Effector memory CD4-positive, alpha-beta T cell (primary cell): ENCODE results near the gene CCR3.
A peak's percentile ranks its signal among the peaks of the same experiment; 100 is the strongest.

Experiments
- DNase-seq, 3 donors: peaks; one replicate each; pipeline ENCODE4 v3.0.0-alpha.2; 2020
- H3K27ac ChIP-seq: 2 replicates; pipeline ENCODE4 v1.7.0; 2013; ENCODE audit warnings: mild to moderate bottlenecking, low read length, moderate library complexity; ENCODE audit not compliant: insufficient read depth, poor library complexity, severe bottlenecking
- H3K27me3 ChIP-seq: replicated peaks from 2 replicates; pipeline ENCODE4 v1.7.0; 2013; ENCODE audit warnings: mild to moderate bottlenecking, low read length; ENCODE audit not compliant: insufficient read depth, control insufficient read depth, poor library complexity, severe bottlenecking
- H3K36me3 ChIP-seq: 2 replicates; pipeline ENCODE4 v1.7.0; 2013; ENCODE audit warnings: mild to moderate bottlenecking, low read length, moderate library complexity; ENCODE audit not compliant: control insufficient read depth, insufficient read depth
- H3K4me1 ChIP-seq: 2 replicates; pipeline ENCODE4 v1.7.0; 2013; ENCODE audit warnings: low read length, mild to moderate bottlenecking; ENCODE audit not compliant: control insufficient read depth, insufficient read depth, poor library complexity, severe bottlenecking
- H3K4me3 ChIP-seq: 2 replicates; pipeline ENCODE4 v1.7.0; 2013; ENCODE audit warnings: low read length, low read depth, mild to moderate bottlenecking; ENCODE audit not compliant: insufficient read depth, poor library complexity, severe bottlenecking
- H3K9me3 ChIP-seq: 2 replicates; pipeline ENCODE4 v1.7.0; 2013; ENCODE audit warnings: mild to moderate bottlenecking, low read length, moderate library complexity; ENCODE audit not compliant: control insufficient read depth

The CCR3 gene

DNA sequence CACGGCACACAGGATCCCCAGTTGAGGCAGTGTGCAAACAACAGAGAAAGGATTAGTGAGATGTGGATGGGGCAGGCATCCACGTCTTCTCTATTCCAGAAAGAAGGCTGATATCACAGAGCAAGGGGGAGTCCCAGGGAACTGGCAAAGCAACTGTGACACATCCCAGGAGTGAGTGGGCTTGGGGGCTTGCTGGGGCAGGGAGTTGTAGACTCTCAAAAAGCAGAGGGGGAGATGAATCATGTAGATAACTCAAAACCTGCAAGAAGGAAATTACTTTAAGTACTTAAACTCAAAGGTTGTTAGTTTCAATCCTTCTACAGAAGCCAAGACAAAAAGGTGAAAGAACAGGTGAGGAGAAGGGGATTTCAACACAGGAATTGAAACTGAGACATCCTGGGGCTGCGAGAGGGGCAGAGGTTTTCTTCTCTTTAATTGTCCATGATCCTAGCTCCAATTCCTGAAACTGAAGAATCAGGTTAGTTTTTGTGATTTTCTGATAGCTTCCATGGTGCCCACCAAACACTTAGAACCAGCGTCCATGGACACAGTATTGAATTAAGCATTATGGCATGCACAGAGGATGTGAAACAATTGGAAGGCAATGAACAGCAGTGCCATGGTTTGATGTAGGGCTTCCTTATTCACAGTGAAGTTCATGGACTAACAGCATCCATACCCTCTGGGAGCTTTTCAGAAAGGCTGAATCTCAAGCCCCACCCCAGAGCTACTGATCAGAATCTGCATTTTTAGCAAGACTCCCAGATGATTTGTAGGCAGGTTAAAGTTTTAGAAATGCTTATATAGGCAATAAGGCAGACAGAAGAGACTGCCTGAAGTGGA, 52.0 kb downstream of the CCR3 start:
- DNase-seq, result no peak
- Histone ChIP-seq H3K4me1 (peaks cover 37% of the 10 kb centered on the region), H3K9me3 (no peaks in the 10 kb centered on the region), H3K27ac (peak overlapping the region; percentile 35), H3K4me3 (no peak overlapping the region), H3K27me3 (no peaks in the 10 kb centered on the region), H3K36me3 (no peaks in the 10 kb centered on the region)

DNA sequence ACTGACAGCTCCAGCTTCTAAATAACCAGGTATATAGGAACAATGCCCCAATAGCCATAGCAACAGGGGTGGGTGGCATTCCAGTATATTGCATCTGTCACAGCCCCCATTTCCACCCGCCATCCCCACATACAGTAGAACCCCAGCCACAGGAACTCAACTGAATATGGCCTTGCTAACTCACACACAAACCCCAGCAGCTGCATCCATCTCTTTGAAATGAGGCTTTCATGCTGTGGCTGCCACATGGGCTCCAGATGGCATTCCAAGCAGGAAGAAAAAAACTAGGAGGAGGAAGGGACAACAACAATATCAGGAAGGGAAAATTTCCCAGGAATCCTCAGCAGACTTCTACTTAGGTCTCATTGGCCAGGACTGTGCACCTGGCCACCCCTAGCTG, 54.6 kb downstream of the CCR3 start:
- no peaks in the 10 kb centered on the region for H3K27me3 ChIP-seq
- H3K4me1 ChIP-seq, result peaks cover 47% of the 10 kb centered on the region
- H3K27ac ChIP-seq, result no peak overlapping the region
- H3K4me3 ChIP-seq, result no peak overlapping the region
- DNase-seq, result no peak
- H3K36me3 ChIP-seq, result no peaks in the 10 kb centered on the region
- H3K9me3 ChIP-seq, result no peaks in the 10 kb centered on the region

DNA sequence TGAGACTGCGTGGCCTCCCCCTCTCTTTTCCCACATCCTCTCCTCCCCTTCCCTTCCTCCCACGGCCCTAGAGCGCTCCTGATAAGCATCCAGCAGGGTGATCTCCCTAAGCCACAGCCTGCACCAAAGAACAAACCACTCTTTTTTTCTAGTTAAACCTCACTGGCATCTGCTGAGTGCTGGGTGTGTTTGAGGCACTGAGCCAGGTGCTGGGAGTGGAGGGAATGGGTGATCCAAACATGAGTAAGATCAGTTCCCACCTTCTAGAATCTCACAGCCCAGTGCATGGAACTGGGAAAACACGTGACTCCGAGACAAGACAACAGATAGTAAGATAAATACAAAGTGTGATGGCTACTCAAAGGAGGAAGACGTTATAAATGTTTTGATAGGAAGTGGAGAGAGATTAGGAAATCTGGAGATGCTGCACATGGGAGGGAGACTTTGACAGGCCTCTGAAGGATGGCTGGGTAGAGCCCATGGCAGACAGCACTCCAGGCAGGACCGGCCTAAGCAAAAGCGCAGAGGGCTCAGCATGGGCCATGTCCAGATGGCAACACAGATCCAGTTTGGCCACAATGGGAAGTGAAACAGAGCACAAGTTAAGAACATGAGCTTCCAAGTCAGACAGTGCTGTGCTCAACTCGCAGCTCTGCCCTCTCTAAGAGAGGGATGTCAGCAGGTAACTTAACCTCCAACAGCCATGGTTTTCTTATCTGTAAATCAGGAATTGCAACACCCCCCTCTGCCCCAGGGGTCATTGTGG, 55.6 kb downstream of the CCR3 start:
- Histone ChIP-seq H3K27me3 (no peaks in the 10 kb centered on the region), H3K4me1 (peaks cover 47% of the 10 kb centered on the region), H3K36me3 (no peaks in the 10 kb centered on the region), H3K27ac (no peak overlapping the region), H3K4me3 (no peak overlapping the region), H3K9me3 (no peaks in the 10 kb centered on the region)
- no peak for DNase-seq

DNA sequence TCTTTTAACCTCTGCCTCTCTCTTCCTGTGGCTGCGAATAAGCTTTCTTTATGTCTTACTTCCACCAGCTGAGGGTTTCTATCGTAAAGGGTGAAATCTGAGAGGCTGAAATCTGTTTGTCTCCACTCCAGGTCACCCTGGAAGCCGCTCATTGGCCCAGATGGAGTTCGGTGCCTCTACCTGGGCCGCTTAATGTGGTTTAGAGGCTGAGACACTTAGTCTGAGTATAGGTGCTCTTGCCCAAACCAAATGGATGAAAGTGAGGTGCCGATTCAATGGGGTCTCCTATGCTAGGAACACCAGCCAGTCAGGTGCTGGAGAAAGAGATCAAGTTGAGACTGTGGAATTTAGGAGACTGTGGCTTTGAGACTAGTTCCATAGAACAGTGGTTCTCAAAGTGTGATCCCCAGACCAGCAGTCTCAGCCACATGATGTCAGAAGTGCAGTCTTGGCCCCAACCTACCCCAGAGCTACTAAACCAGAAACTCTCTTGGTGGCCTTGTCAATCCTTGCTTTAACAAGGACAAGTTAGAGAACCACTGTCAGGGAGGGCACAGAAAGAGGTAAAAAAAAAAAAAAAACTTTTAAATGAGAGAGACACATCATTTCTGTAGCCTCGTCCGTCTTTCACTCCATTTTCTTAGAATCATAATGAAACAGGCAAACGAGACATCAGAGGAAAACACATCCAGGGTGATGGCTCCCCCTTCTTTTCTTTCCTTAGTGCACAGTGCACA, 56.8 kb downstream of the CCR3 start:
- no peaks in the 10 kb centered on the region for H3K9me3 ChIP-seq
- H3K27me3 ChIP-seq, result no peaks in the 10 kb centered on the region
- H3K36me3 ChIP-seq, result no peaks in the 10 kb centered on the region
- peaks cover 37% of the 10 kb centered on the region for H3K4me1 ChIP-seq
- H3K27ac ChIP-seq, result peak overlapping the region; percentile 58
- DNase-seq, result no peak
- H3K4me3 ChIP-seq, result no peak overlapping the region

DNA sequence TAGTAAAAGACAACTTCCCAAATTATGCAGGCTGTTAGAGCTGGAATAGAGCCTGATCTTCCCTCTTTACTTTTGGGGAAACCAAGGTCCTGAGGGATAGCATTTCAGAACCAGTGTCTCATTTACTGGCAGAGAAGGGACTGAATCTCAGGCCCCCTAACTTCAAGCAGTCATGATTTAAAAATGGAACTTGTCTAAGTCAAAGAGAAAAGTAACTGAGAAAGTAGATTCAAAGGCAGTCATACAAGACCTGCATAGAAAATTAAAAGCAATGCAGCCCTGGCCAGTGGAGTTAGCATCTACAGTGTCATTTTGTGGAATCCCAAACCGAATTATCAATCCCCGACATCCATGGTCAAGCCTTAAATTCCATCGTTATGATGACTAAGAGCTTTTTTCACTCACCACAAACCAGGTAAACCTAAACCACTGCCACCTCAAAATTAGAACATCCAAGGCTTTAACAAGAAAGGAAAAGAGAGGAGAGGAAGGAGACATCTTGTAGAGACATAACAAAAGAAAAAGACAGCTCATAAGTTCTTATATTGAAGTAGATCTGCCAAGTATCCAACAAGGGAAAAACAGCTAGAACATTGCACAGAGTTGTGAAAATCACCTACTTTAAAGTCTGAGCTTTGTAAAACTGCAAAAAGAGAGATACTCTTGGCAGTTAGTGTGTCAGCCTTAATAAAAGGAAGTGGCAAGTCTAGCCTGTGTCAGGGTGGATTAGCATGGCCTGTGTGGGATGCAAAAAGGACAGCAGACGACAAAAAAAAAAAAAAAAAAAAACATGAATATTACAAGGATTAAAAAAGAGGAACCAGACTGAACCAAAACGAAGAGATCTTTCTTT, 57.6 kb downstream of the CCR3 start:
- Histone ChIP-seq H3K27me3 (no peaks in the 10 kb centered on the region), H3K9me3 (no peaks in the 10 kb centered on the region), H3K4me1 (peaks cover 31% of the 10 kb centered on the region), H3K4me3 (no peak overlapping the region), H3K27ac (peak overlapping the region; percentile 58), H3K36me3 (no peaks in the 10 kb centered on the region)
- DNase-seq, result no peak

DNA sequence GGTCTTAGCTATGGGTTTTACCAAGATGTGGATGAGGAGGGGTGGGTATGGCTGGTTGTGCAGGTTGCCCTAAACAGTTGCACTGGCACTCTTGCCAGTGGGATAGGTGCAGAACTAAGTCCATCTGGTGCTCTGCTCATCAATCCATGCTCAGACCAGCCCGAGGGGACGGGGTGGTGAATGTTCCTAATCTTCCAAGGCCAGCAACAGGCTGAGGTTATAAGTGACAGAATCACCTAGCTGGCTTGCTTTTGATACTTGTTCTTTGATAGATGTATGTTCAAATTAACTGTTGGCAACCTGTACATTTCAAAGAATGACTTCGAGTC, 58.2 kb downstream of the CCR3 start:
- Histone ChIP-seq H3K9me3 (no peaks in the 10 kb centered on the region), H3K27me3 (no peaks in the 10 kb centered on the region), H3K36me3 (no peaks in the 10 kb centered on the region), H3K27ac (peak overlapping the region; percentile 58), H3K4me3 (no peak overlapping the region), H3K4me1 (peaks cover 31% of the 10 kb centered on the region)
- no peak for DNase-seq

DNA sequence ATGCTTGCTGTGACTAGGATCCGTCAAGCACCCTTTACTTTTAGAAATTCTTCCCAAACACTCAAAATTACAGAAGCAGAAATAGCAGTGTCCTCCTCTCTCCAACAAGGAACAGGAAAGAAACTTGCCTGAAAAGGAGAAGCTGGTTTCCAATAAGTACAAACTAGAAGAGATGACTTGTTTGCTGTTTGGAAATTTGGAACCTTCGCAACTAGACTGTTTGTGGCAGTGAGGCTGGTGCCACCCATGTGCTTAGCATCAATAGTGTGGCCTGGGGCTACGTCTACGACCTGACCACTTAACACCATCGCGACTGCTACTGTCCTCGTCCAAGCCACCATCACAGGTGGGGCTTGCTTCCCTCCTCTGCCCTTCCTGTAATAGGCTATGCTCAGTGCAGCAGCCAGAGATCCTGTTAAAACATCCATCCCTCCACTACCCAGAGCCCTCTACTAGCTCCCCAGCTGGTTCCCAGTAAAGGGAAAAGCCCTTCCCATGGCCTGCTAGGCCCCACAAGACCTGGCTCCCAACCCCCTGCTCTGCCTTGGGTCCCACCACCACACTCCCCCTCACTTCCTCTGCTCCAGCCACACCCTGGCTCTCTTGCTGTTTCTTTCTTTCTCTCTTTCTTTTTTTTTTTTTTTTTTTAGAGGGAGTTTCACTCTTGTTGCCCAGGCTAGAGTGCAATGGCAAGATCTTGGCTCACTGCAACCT, 59.0 kb downstream of the CCR3 start:
- Histone ChIP-seq H3K4me3 (no peak overlapping the region), H3K27me3 (no peaks in the 10 kb centered on the region), H3K27ac (no peak overlapping the region), H3K9me3 (no peaks in the 10 kb centered on the region), H3K4me1 (peaks cover 31% of the 10 kb centered on the region), H3K36me3 (no peaks in the 10 kb centered on the region)
- no peak for DNase-seq

DNA sequence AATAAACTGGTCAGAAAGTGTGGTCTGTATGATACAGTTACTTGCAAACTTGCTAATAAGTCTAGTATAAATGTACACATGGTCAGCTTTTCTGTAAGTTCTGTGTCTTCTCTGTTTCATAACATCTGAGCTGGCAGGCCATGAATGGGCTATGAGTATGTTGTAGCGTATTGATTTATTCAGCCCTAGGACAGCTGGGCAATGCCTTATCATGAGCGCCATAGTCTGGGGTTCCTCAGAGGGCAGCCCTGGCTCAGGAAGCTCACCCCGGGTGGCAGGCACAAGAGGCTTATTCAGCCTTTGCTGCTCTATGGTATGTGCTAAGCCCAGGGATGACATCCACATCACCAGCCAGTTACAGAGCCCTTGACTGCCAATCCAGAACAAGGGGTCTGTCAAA, 61.0 kb downstream of the CCR3 start:
- Histone ChIP-seq H3K4me3 (no peak overlapping the region), H3K9me3 (no peaks in the 10 kb centered on the region), H3K27ac (no peak overlapping the region), H3K4me1 (peaks cover 21% of the 10 kb centered on the region), H3K27me3 (no peaks in the 10 kb centered on the region), H3K36me3 (no peaks in the 10 kb centered on the region)
- no peak for DNase-seq

DNA sequence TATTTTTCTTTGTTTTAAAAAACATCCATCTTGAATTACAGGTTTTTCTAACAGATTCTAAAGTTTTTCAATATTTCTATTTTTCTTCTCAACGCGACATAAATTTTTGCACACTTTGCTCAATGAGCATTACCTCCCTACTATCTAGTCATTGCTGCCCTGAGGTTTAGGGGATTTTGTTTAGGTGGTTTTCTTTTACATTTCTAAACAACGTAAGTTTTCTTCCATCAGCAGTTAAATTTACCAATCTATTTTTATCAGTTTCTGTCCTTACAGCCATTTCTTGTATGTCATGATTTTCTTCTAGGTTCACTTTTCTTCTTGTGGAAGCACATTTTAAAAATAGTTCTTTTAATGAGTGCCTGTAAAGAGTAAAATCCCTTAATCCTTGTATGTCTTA, 62.5 kb downstream of the CCR3 start:
- DNase-seq, result no peak
- Histone ChIP-seq H3K4me1 (peaks cover 7% of the 10 kb centered on the region), H3K9me3 (no peaks in the 10 kb centered on the region), H3K36me3 (no peaks in the 10 kb centered on the region), H3K27me3 (no peaks in the 10 kb centered on the region), H3K27ac (no peak overlapping the region), H3K4me3 (no peak overlapping the region)
